Right atrium auricular region (tissue), 2 donors: ENCODE measurements around the gene ARRDC2. TPM values are rescaled to one million over a fixed set of nuclear protein-coding genes. Genes with fewer than 3 reads are reported as not detected.
A peak's percentile ranks its signal among the peaks of the same experiment; 100 is the strongest.

Experiments used
- DNase-seq: peaks from one replicate; pipeline ENCODE4 v3.0.0-alpha.2; 2019; ENCODE audit warnings: low spot score
- H3K27ac ChIP-seq, 2 donors: fragments of 200-600 bp; sonication (generic); 1 replicate in 1 of 2; 2 replicates in 1 of 2; pipeline ENCODE4 v1.5.1; 2016 to 2019
- H3K27me3 ChIP-seq, 2 donors: fragments of 200-600 bp; sonication (generic); one replicate each; pipeline versions ENCODE4 v1.5.1 to v1.6.0; 2017 to 2019
- H3K36me3 ChIP-seq: fragments of 200-600 bp; sonication (generic); one replicate; pipeline ENCODE4 v1.5.1; 2016
- H3K4me1 ChIP-seq, 2 donors: fragments of 200-600 bp; sonication (generic); one replicate each; pipeline versions ENCODE4 v1.5.1 to v1.6.0; 2017 to 2019
- H3K4me3 ChIP-seq, 2 donors: fragments of 200-600 bp; sonication (generic); 1 replicate in 1 of 2; 2 replicates in 1 of 2; pipeline ENCODE4 v1.5.1; 2017 to 2019; ENCODE audit warnings: mild to moderate bottlenecking in 1 of 2, moderate library complexity in 1 of 2
- H3K9me3 ChIP-seq, 2 donors: fragments of 200-600 bp; sonication (generic); one replicate each; pipeline ENCODE4 v1.5.1; 2019
- CTCF ChIP-seq, 2 donors: fragments of 200-600 bp; sonication (generic); IDR thresholded peaks; one replicate each; pipeline ENCODE4 v1.5.1; 2019; ENCODE audit warnings: antibody characterized with exemption in 2 of 2
- total RNA-seq, 2 donors: library from RNA; depleted of rRNA; stranded (reverse); fragments of >200 nt; gene quantifications; one replicate each; pipeline ENCODE4 v1.1.0, GENCODE V29; 2016

ARRDC2 gene
- total RNA-seq, 2 donors from 2014 or later, result 26.7 to 42.4 TPM

- Histone ChIP-seq H3K36me3 (peaks cover 63% of the 10 kb centered on the region), H3K9me3 (no peaks in the 10 kb centered on the region), H3K27ac (peak overlapping the region in 1 of 2 donors; percentile 90), H3K4me3 (peak overlapping the region in 1 of 2 donors; percentile 67), H3K4me1 (peaks cover 0 to 51% of the 10 kb centered on the region in 2 donors), H3K27me3 (no peaks in the 10 kb centered on the region)
- TF ChIP-seq CTCF (IDR thresholded peaks at IDR 0.05), result no peak
- DNase-seq, result no peak
Measured at GRCh38 chr19:18010149-18010548, 2.2 kb downstream of the ARRDC2 start.

- peaks cover 64% of the 10 kb centered on the region for H3K36me3 ChIP-seq
- H3K4me3 ChIP-seq, result no peak overlapping the region
- no peak for TF ChIP-seq CTCF (IDR thresholded peaks at IDR 0.05)
- no peaks in the 10 kb centered on the region for H3K9me3 ChIP-seq
- H3K27me3 ChIP-seq, result no peaks in the 10 kb centered on the region
- DNase-seq, result no peak
- H3K27ac ChIP-seq, result peak overlapping the region; percentile 56 to 93
- H3K4me1 ChIP-seq, result peaks cover 0 to 67% of the 10 kb centered on the region in 2 donors
Measured at GRCh38 chr19:18013210-18014111, 5.5 kb downstream of the ARRDC2 start.

- peak overlapping the region; percentile 56 to 93 for H3K27ac ChIP-seq
- no peak overlapping the region for H3K4me3 ChIP-seq
- peaks cover 0 to 67% of the 10 kb centered on the region in 2 donors for H3K4me1 ChIP-seq
- H3K36me3 ChIP-seq, result peaks cover 56% of the 10 kb centered on the region
- TF ChIP-seq CTCF (IDR thresholded peaks at IDR 0.05), result no peak
- no peaks in the 10 kb centered on the region for H3K9me3 ChIP-seq
- no peaks in the 10 kb centered on the region for H3K27me3 ChIP-seq
- DNase-seq, result no peak
Measured at GRCh38 chr19:18014197-18014596, 6.2 kb downstream of the ARRDC2 start.

- no peak for DNase-seq
- no peaks in the 10 kb centered on the region for H3K27me3 ChIP-seq
- H3K36me3 ChIP-seq, result peaks cover 35% of the 10 kb centered on the region
- H3K9me3 ChIP-seq, result no peaks in the 10 kb centered on the region
- no peak for TF ChIP-seq CTCF (IDR thresholded peaks at IDR 0.05)
- peak overlapping the region; percentile 91 to 93 for H3K27ac ChIP-seq
- H3K4me1 ChIP-seq, result peaks cover 0 to 73% of the 10 kb centered on the region in 2 donors
- no peak overlapping the region for H3K4me3 ChIP-seq
Measured at GRCh38 chr19:18016209-18016910, 8.4 kb downstream of the ARRDC2 start.

- Histone ChIP-seq H3K4me3 (no peak overlapping the region), H3K36me3 (peaks cover 25% of the 10 kb centered on the region), H3K9me3 (no peaks in the 10 kb centered on the region), H3K27ac (peak overlapping the region; percentile 91 to 93), H3K27me3 (no peaks in the 10 kb centered on the region), H3K4me1 (peaks cover 0 to 80% of the 10 kb centered on the region in 2 donors)
- DNase-seq, result peak; percentile 74
- no peak for TF ChIP-seq CTCF (IDR thresholded peaks at IDR 0.05)
Measured at GRCh38 chr19:18017275-18018083, 9.5 kb downstream of the ARRDC2 start.
